ENCODE measurements around the gene RAB34.
"Not testable (repeated sequence)": the region's sequence is repeated elsewhere in the genome, so short reads cannot be mapped to it uniquely, and the experiment has no call there.

RAB34 gene

DNA sequence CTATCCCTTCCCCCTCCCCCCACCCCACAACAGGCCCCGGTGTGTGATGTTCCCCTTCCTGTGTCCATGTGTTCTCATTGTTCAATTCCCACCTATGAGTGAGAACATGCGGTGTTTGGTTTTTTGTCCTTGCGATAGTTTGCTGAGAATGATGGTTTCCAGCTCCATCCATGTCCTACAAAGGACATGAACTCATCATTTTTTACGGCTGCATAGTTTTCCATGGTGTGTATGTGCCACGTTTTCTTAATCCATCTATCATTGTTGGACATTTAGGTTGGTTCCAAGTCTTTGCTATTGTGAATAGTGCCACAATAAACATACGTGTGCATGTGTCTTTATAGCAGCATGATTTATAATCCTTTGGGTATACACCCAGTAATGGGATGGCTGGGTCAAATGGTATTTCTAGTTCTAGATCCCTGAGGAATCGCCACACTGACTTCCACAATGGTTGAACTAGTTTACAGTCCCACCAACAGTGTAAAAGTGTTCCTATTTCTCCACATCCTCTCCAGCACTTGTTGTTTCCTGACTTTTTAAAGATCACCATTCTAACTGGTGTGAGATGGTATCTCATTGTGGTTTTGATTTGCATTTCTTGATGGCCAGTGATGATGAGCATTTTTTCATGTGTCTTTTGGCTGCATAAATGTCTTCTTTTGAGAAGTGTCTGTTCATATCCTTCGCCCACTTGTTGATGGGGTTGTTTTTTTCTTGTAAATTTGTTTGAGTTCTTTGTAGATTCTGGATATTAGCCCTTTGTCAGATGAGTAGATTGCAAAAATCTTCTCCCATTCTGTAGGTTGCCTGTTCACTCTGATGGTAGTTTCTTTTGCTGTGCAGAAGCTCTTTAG lies 18.5 kb upstream of the RAB34 start:
- DNase-seq: not testable (repeated sequence)

DNA sequence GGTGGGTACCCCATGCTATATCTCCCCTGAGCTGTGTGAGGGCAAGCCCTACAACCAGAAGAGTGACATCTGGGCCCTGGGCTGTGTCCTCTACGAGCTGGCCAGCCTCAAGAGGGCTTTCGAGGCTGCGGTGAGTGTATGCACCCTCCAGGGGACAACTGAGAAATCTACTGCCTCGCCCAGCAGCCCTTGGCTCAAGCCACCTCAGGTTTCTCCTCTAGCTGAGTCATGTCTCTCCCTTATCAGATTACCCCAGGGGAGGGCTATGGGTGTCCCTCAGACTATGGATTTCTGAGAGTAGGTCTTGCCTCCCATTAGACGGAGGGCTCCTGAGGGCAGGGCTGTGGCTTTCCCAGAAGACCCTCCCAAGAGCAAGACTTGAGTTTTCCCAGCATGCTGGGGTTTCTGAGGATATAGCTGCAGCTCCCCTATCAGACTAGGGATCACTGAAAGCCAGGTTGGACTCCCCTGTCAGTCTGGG lies 17.6 kb upstream of the RAB34 start:
- no peak for DNase-seq
- intact Hi-C loops (cut with DNase I): no loop called here

More for the DNA sequence above, 18.5 kb upstream of the RAB34 start:
- intact Hi-C loops (cut with DNase I): not testable (repeated sequence)

GRCh38 chr17:28734712-28735241 lies 17.1 kb upstream of the RAB34 start:
- intact Hi-C loops (cut with DNase I): no loop called here
- DNase-seq: no peak

GRCh38 chr17:28733346-28733745 lies 15.7 kb upstream of the RAB34 start:
- intact Hi-C loops (cut with DNase I): no loop called here
- DNase-seq: no peak

DNA sequence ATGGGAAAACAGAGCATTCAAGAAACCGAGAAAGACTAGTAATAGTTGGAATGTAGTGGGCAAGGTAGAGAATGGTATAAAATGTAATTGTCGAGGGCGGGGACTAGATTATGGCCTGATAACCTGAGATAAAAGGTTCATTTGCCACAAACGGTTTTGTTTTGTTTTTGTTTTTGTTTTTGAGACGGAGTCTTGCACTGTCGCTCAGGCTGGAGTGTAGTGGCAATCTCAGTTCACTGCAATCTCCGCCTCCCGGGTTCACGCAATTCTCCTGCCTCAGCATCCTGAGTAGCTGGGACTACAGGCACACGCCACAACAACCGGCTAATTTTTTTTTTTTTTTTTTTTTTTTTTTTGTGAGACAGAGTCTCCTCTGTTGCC lies 12.3 kb upstream of the RAB34 start:
- no peak for DNase-seq
- intact Hi-C loops (cut with DNase I): loop anchor here (2.0 to 10.0 kb wide), 3 partner anchors 15 to 222 kb away; partner anchors contain the start of genes DHRS13, PHF12 and TRAF4

- peak; percentile 89 to 98 (median 95) for DNase-seq
- intact Hi-C loops (cut with DNase I): loop anchor here (2.0 to 10.0 kb wide), 3 partner anchors 16 to 224 kb away; partner anchors contain the start of genes DHRS13, PHF12 and TRAF4
Measured at GRCh38 chr17:28728364-28729200, 10.9 kb upstream of the RAB34 start, which contains the start of gene NEK8. NEK8 (plus strand) TSS chr17:28728788; CDS start chr17:28728814, 26 bp downstream.

DNA sequence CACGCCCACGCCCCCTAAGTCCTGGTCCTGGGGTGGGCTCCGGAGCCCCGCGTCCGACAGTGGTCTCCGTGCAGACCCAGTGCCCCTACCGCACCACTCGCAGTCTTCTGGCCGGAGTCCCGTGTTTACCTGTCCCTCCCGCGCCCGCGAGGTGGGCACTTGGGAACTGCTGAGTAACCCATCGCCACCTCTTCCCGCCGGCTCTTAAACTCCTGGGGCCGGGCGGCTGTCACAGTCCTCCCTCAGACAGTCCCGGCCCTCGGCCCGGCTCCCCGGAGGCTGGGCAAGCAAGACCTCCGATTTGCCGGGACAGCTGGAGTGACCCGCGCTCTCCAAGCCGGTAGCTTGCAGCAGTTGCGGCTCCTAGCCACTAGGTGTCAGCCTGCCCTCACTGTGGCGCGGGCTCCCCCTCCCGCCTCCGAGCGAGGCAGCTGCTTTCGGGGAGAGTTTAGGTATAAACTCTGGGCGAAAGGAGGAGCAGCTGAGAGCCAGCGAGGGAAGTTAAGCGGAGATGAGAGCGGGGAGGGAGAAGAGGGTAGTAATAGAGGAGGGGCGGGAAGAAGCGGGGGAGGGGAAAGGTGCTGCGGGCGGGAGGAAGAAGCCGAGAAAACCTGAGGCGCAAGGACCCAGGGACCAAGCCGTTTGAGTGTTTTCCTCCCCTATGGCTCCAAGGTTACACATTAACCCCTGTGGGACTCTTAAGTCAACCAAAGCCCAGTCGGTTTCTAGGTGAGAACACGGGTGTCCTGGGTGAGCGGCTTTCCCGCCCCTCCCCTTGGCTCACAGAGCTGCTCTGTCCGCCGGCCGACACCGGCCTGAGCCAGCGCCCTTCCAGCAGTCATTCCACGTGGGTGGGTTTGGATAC lies 9.2 kb upstream of the RAB34 start:
- intact Hi-C loops (cut with DNase I): loop anchor here (5.0 to 10.0 kb wide), 2 partner anchors 178 to 225 kb away; partner anchors contain the start of genes DHRS13 and PHF12
- peak; percentile 86 to 97 (median 93) for DNase-seq

DNA sequence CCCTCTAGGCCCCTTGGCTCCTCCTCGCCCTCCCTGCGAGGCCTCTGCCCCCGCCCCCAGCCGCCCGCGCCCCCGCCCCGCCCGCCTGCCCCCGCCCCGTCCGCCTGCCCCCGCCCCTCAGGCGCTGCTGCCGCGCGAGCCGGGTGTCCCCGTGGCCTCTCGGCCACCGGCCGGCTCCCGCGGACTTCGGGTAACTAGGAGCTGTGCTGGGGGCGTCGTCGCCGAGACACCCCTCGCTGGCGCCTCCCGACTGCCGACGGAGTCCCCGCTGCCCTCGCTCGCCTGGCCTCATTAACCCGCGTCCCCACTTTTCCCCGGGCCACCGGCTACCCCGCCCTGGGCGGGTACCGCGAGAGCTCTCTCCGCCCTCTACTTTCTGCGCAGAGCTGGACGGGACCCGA lies 8.6 kb upstream of the RAB34 start, which contains the start of gene TLCD1:
TSS of gene TLCD1 (minus strand) at position 8 of the 401 bp plus-strand sequence. CDS start 136 bp downstream, outside the sequence.
- intact Hi-C loops (cut with DNase I): loop anchor here (5.0 to 10.0 kb wide), 2 partner anchors 179 to 226 kb away; partner anchors contain the start of genes DHRS13 and PHF12
- DNase-seq: peak in 29 of 42 donors; percentile 30 to 81 (median 59)

GRCh38 chr17:28725660-28726225 lies 8.1 kb upstream of the RAB34 start:
- intact Hi-C loops (cut with DNase I): loop anchor here (5.0 to 10.0 kb wide), 2 partner anchors 179 to 227 kb away; partner anchors contain the start of genes DHRS13 and PHF12
- DNase-seq: peak in 8 of 42 donors; percentile 18 to 58 (median 40)

DNA sequence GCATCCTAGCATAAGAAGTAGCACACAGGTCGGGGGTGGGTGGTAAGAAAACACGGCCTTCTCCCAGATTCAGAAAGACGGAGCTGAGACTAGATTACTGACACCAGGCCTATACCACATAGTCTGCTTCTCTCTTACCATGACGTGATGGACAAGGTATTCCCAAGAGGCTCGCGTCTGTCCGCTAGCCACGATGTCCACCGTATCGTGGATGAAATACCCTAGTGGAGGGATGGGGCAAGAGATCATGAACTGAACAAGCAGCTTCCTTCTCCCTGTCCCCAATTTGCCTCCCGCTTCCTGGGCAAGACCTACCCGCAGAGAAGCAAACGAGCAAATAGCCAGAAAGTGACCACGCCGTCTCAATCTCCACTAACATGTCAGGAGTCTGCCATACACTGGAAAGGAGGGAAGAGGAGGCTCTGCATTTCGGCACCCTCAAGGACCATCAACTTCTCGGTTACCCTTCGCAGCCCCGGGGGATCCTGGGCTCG lies 7.5 kb upstream of the RAB34 start:
- DNase-seq: peak in 1 of 42 donors; percentile 48
- intact Hi-C loops (cut with DNase I): loop anchor here (5.0 to 10.0 kb wide), 2 partner anchors 180 to 227 kb away; partner anchors contain the start of genes DHRS13 and PHF12

GRCh38 chr17:28724500-28725165 lies 7.0 kb upstream of the RAB34 start:
- no peak for DNase-seq
- intact Hi-C loops (cut with DNase I): loop anchor here (5.0 to 10.0 kb wide), 2 partner anchors 180 to 228 kb away; partner anchors contain the start of genes DHRS13 and PHF12

GRCh38 chr17:28723836-28724499 lies 6.3 kb upstream of the RAB34 start:
- DNase-seq: not testable (repeated sequence)
- intact Hi-C loops (cut with DNase I): loop anchor here (10.0 kb wide), 1 partner anchor 181 kb away; the partner anchor contains the start of gene DHRS13

DNA sequence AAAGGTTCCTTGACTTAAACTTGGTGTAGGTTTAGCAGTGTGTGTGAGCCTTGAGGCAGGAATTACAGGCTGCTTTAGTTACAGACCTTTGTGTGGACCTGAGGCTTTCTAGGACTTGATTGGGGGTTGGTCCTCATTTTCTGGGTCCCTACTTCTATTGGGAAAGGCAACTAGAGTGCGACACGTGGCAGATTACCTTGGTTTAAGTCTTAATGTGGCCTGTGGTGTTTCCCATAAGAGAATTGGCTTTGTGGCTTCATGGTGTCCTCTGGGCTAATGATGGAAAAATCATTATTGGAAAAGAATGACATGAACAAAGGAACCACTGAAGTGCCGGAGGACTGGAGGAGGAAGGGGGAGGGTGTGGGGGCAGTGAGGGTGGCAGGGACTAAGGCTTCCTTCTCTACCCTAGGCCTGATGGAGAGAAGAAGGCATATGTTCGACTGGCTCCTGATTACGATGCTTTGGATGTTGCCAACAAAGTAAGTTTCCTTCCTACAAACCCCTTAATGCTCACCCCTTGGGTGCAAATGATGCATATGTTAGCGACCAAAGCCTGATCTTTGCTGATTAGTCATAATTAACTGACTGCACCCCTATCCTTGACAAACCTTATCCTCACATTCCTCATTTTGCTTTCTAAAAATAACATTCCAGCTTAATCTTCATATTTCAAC lies 5.6 kb upstream of the RAB34 start:
- intact Hi-C loops (cut with DNase I): loop anchor here (10.0 kb wide), 1 partner anchor 182 kb away; the partner anchor contains the start of gene DHRS13
- DNase-seq: no peak

DNA sequence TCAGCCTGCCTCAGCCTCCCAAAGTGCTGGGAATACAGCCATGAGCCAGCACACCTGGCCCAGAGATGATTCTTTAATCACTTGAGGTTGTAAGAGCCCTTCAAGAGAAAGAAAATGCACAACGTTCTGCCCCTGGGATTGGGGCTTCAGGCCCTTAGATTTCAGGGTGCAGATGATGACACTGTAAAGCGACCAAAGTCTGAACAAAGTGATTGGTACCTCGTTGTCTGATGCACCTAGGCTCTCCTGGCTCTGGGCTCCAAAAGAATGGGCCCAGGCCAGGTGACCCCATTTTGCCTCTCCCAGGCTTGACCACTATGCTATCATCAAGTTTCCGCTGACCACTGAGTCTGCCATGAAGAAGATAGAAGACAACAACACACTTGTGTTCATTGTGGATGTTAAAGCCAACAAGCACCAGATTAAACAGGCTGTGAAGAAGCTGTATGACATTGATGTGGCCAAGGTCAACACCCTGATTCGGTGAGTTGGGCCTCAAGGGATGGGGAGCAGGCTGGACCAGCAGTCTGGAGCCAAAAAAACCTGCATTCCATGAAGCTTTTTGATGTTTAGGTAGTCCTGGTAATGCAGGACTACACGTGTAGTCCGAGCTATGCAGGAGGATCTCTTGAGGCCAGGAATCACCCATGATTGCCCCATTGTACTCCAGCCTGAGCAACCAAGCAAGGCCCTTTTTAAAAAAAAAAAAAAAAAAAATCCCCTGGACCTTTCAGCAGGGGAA lies 4.9 kb upstream of the RAB34 start:
- intact Hi-C loops (cut with DNase I): loop anchor here (10.0 kb wide), 1 partner anchor 182 kb away; the partner anchor contains the start of gene DHRS13

DNA sequence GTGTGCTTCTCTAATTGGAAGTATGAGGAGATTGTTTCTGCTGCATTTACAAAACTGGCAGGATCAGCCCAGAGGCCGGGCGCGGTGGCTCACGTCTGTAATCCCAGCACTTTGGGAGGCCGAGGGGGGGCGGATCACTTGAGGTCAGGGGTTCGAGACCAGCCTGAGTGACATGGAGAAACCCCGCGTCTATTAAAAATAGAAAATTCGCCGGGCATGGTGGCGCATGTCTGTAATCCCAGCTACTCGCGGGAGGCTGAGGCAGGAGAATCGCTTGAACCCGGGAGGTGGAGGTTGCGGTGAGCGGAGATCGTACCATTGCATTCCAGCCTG lies 3.3 kb upstream of the RAB34 start:
- intact Hi-C loops (cut with DNase I): loop anchor here (10.0 kb wide), 1 partner anchor 184 kb away; the partner anchor contains the start of gene DHRS13

More for the DNA sequence above, 4.9 kb upstream of the RAB34 start:
- DNase-seq: no peak

More for the DNA sequence above, 3.3 kb upstream of the RAB34 start:
- not testable (repeated sequence) for DNase-seq
